Measurements from ENCODE around the gene DBT. TPM values are rescaled to one million over a fixed set of nuclear protein-coding genes. Genes with fewer than 3 reads are reported as not detected.

DBT gene
- total and polyA plus RNA-seq, 2 of the 8 experiments (the other 6 are each of a cell fraction or from before 2014, with no cell fraction given) = 3.3 to 24.6 TPM

GRCh38 chr1:100296140-100296539, 46.5 kb upstream of the DBT start:
- no peaks in the 10 kb centered on the region for H3K23me2 ChIP-seq (ENCODE audit: low read depth, low read length)
- no peak overlapping the region for H3K27ac ChIP-seq (ENCODE audit: low read depth, low read length)
- H2BK15ac ChIP-seq (ENCODE audit: low read length) = no peak overlapping the region
- H2AFZ ChIP-seq (ENCODE audit: low read length) = no peak overlapping the region
- no peak overlapping the region for H3K9ac ChIP-seq (replicated peaks in 1 of 4; ENCODE audit: extremely low read depth in 1 of 4, low read depth in 3 of 4, low read length in 3 of 4)
- 90% methylated on average over 8 of the region's 8 CpGs; no CpG with 5 or more reads in 1 of the 2 experiments for WGBS, 2 experiments (ENCODE audit: extremely low coverage in 1 of 2, insufficient coverage in 1 of 2, insufficient read length in 1 of 2, insufficient replicate concordance in 2 of 2, low coverage in 1 of 2, low lambda C conversion rate in 2 of 2, missing lambda C conversion rate in 1 of 2)
- H3K4me3 ChIP-seq (ENCODE audit: extremely low read depth in 1 of 4, insufficient read depth in 2 of 4, low read depth in 3 of 4, low read length in 4 of 4) = no peak overlapping the region
- H3K9me3 ChIP-seq (ENCODE audit: insufficient read depth in 2 of 2, low read depth in 1 of 2, low read length in 1 of 2) = no peaks in the 10 kb centered on the region
- H3K27me3 ChIP-seq (replicated peaks in 1 of 4; ENCODE audit: control insufficient read depth in 3 of 4, extremely low read depth in 1 of 4, insufficient read depth in 3 of 4, low read length in 3 of 4) = no peaks in the 10 kb centered on the region
- H2BK20ac ChIP-seq (ENCODE audit: low read length) = no peak overlapping the region
- no peaks in the 10 kb centered on the region for H3K79me1 ChIP-seq (ENCODE audit: low read depth, low read length)
- ChIA-PET POLR2A (ENCODE audit: partially characterized antibody) (interaction anchor here (0.6 kb wide), 1 partner anchor 29 kb away, joined by 3 read pairs; no protein-coding TSS in a partner anchor), CTCF (ENCODE audit: partially characterized antibody) (interaction anchor here (0.7 to 1.5 kb wide), 3 partner anchors 73 to 168 kb away, joined by 5 read pairs; no protein-coding TSS in a partner anchor)
- no peak for FAIRE-seq
- H3K36me3 ChIP-seq (ENCODE audit: control insufficient read depth in 2 of 4, insufficient read depth in 4 of 4, low read length in 3 of 4) = peaks cover 0 to 14% (median 0%) of the 10 kb centered on the region in 4 experiments; a peak in 2 of 8 replicates
- H4K20me1 ChIP-seq (replicated peaks in 1 of 2; ENCODE audit: control insufficient read depth in 1 of 2, insufficient read depth in 2 of 2, low read length in 2 of 2) = no peaks in the 10 kb centered on the region
- H2AK5ac ChIP-seq (ENCODE audit: low read depth, low read length) = no peak overlapping the region
- H3K14ac ChIP-seq (ENCODE audit: insufficient read length) = no peak overlapping the region
- H3K23ac ChIP-seq (ENCODE audit: insufficient read length) = no peak overlapping the region
- DNase-seq (ENCODE audit: low read depth in 1 of 2, low spot score in 2 of 2) = no peak
- no peak overlapping the region for H4K5ac ChIP-seq (ENCODE audit: insufficient read length, low read depth, low read length)
- no peak overlapping the region for H3K4ac ChIP-seq (replicated peaks; ENCODE audit: insufficient read length, low read depth, low read length)
- no peak overlapping the region for H2BK120ac ChIP-seq (replicated peaks; ENCODE audit: low read depth, low read length)
- H4K91ac ChIP-seq (replicated peaks; ENCODE audit: insufficient read length, low read length) = no peak overlapping the region
- H2BK5ac ChIP-seq (ENCODE audit: low read depth, low read length) = no peak overlapping the region
- peaks cover 3 to 10% (median 6%) of the 10 kb centered on the region in 4 experiments; a peak in 6 of 7 replicates for H3K4me1 ChIP-seq (replicated peaks in 1 of 4; ENCODE audit: control insufficient read depth in 3 of 4, insufficient read depth in 4 of 4, low read length in 3 of 4)
- no peak overlapping the region for H2BK12ac ChIP-seq (ENCODE audit: low read depth, low read length)
- H3K56ac ChIP-seq (replicated peaks; ENCODE audit: insufficient read length, low read depth, low read length) = no peak overlapping the region
- H3K18ac ChIP-seq (ENCODE audit: extremely low read depth, low read length) = no peak overlapping the region
- no peak overlapping the region for H3K4me2 ChIP-seq (ENCODE audit: insufficient read depth in 1 of 2, low read depth in 2 of 2, low read length in 2 of 2)
- no peak overlapping the region for H4K8ac ChIP-seq (ENCODE audit: extremely low read depth, insufficient read depth, low read length)
- no peak for TF ChIP-seq RFX5 (IDR thresholded peaks at IDR 0.05; ENCODE audit: borderline replicate concordance, low read depth, low read length)
- peak; percentile 16; the same call in 1 of the 2 replicates for TF ChIP-seq CEBPB (IDR thresholded peaks at IDR 0.05; ENCODE audit: low read depth, low read length)
- no peaks in the 10 kb centered on the region for H3K79me2 ChIP-seq (ENCODE audit: control insufficient read depth in 1 of 2, insufficient read depth in 2 of 2, low read length in 2 of 2)

Measured in H1 (cell line).